Esophagus squamous epithelium (tissue), 4 donors: Measurements from ENCODE around the gene LGI4.

ENCODE experiments used
- CTCF ChIP-seq, 6 experiments: fragments of 450-650 bp in 4 of 6; fragments of 200-600 bp in 2 of 6; sonication (generic) in 2 of 6; IDR thresholded peaks; one replicate each; pipeline ENCODE4 v1.5.1; 2016 to 2019; ENCODE audit warnings: antibody characterized with exemption in 6 of 6, mild to moderate bottlenecking in 4 of 6, moderate library complexity in 4 of 6
- POLR2A ChIP-seq, 4 donors: fragments of 450-650 bp; IDR thresholded peaks; one replicate each; pipeline ENCODE4 v1.6.1; 2017; ENCODE audit warnings: antibody characterized with exemption in 4 of 4, mild to moderate bottlenecking in 4 of 4, moderate library complexity in 3 of 4

GRCh38 chr19:35133826-35134225, 1.0 kb downstream of the LGI4 start:
- TF ChIP-seq POLR2A (IDR thresholded peaks at IDR 0.05) (no peak), CTCF (IDR thresholded peaks at IDR 0.05) (no peak)
